Renal pelvis (tissue), 12 donors: ENCODE results near the gene DBX2. TPM values are rescaled to one million over a fixed set of nuclear protein-coding genes. Genes with fewer than 3 reads are reported as not detected.
A peak's percentile ranks its signal among the peaks of the same experiment; 100 is the strongest.
"Not testable (repeated sequence)": the region's sequence is repeated elsewhere in the genome, so short reads cannot be mapped to it uniquely, and the experiment has no call there.

Source experiments
- DNase-seq: peaks from one replicate; pipeline ENCODE4 v3.0.0-alpha.2; 2013
- long read RNA-seq, 16 experiments: transcript quantifications; one replicate each; lab custom pipeline, GENCODE V29; 2026
- polyA plus RNA-seq, 3 donors: library from polyadenylated mRNA; unstranded; fragments of 120-200 nt; gene quantifications; one replicate each; pipeline ENCODE4 v1.2.1, GENCODE V29; 2013; ENCODE audit not compliant: insufficient read length in 3 of 3

DBX2 gene
- under 1 TPM in 2 of 3 donors, not detected in 1; 0.04 to 0.10 TPM for polyA plus RNA-seq
- long read RNA-seq, donor 1, partial matches to known transcripts = 0 of 1 reads
- long read RNA-seq, donor 1, other reads (novel, unspliced or antisense) = 0 of 1 reads
- long read RNA-seq, donor 2 = 0 reads
- long read RNA-seq, donor 3 = 0 reads
- long read RNA-seq, donor 4 = 0 reads
- long read RNA-seq, donor 5 = 0 reads
- long read RNA-seq, donor 6 = 0 reads
- long read RNA-seq, donor 7 = 0 reads
- long read RNA-seq, donor 8 = 0 reads
- long read RNA-seq, donor 9 = 0 reads
- long read RNA-seq, donor 10 = 0 reads
- long read RNA-seq, donor 11 = 0 reads
- long read RNA-seq, donor 12 = 0 reads
- long read RNA-seq, donor 13 = 0 reads
- long read RNA-seq, donor 14 = 0 reads
- long read RNA-seq, donor 15 = 0 reads
- long read RNA-seq, donor 16 = 0 reads

DNA sequence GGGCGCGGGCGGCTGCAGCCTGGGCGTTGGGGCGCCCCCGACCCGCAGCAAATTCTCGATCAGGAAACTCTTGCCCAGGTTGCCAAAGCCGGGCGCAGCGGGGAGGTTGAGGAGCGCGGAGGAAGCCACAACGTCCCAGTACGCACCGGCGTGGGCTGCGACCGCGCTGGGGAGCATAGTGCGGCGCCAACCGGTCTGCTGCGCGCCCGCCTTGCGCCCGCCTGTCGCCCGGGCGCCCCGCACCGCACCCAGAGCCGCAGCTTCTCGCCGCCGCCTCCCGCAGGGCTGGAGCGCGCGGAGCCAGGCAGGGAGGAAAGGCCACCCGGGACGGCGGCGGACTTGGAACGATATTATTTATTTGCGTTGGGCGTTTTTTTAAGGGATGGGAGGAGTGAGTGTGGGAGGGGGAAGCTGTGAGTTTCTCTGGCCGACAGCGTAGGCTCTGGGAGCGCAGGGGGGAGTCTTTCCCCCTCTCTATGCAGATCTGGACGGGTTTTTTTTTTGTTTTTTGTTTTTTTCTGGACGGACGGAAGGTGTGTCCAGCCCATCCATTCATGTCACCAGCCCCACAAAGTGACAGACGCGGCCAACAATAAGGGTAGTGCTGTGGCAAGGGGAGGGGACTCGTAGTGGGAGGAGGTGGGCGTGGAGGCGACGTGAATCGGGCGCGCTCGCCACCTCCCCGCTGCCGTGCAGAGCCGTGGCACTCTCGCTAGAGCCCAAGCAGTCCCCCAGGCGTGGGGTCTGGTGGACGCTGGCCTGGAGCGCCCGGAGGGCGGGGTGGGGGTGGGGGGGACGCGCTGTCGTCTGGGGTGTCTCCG lies at the start of gene DBX2:
TSS of gene DBX2 (minus strand) at position 349 of the 821 bp plus-strand sequence. CDS start at position 177, 172 bp downstream.
- no peak for DNase-seq

GRCh38 chr12:45098766-45099165 lies 47.9 kb upstream of the DBX2 start:
- DNase-seq = no peak

- DNase-seq = not testable (repeated sequence)
Measured at GRCh38 chr12:45095417-45095816, 44.5 kb upstream of the DBX2 start.

- DNase-seq = no peak
Measured at GRCh38 chr12:45093051-45093450, 42.2 kb upstream of the DBX2 start.

DNA sequence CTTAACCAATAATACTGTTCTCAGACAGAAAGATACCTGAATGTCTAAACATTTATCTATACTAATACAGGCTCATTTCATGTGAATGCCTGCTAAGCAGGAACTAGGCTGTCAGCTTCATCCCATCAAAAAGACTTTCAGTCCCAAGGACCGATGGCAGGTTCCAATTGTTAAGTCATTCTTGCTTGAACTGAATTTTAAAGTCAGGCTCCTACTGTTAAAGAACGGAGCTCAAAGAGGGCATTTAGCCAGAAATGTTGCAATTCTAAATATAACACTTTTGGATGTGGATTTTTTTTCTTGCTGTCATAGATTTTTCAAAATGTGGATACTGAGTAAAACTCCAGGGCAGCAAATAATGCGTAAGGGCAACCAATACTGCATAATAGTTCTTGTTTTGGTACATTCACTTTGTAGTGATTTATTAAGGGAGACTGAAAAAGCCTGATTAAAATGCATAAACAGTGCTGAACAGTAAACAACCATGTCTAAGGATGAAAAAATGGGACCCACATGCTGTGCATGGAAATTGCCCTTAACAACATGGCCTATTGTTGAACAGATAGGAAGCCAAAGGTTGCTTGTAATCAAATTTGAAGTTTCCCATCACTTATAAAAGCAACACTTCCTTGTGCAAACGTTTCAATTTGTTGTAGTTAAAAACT lies 38.6 kb upstream of the DBX2 start:
- no peak for DNase-seq

GRCh38 chr12:45088608-45089007 lies 37.7 kb upstream of the DBX2 start:
- no peak for DNase-seq

DNA sequence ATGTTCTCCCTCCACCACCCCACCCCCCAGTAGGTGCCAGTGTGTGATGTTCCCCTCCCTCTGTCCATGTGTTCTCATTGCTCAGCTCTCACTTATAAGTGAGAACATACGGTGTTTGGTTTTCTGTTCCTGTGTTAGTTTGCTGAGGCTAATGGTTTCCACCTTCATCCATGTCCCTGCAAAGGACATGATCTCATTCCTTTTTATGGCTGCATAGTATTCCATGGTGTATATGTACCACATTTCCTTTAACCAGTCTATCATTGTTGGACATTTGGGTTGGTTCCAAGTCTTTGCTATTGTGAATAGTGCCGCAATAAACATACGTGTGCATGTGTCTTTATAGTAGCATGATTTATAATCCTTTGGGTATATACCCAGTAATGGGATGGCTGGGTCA lies 33.3 kb upstream of the DBX2 start:
- DNase-seq = not testable (repeated sequence)

- DNase-seq = no peak
Measured at GRCh38 chr12:45077251-45077650, 26.4 kb upstream of the DBX2 start.

DNA sequence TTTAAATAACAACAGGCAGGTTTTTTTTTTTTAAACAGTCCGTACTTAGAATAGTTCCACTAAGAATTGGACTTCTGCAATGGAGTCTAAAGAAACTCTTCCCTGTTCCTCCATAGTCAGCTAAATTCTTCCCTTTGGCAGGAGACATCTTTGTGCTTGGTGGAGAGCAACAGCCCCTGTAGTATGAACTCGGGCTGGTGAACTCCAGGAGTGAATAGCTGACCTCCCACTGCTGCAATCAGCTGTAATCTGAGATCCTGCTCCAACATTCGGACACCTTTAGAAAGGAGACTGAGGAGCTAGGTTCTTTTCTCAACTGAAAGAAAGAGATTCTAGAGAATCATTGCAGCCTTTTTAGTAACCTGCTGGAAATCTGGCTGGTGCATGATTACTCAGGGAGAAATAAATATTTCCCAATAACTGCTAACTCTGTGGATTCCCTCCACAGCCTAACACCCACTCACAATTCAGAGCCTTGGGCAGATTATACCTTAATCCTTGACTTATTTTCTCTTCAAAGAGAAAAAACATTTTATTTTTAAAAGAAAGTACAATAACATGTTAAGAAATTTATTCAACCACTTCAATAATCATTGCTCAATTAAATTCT lies 25.6 kb upstream of the DBX2 start:
- DNase-seq = peak; percentile 1

DNA sequence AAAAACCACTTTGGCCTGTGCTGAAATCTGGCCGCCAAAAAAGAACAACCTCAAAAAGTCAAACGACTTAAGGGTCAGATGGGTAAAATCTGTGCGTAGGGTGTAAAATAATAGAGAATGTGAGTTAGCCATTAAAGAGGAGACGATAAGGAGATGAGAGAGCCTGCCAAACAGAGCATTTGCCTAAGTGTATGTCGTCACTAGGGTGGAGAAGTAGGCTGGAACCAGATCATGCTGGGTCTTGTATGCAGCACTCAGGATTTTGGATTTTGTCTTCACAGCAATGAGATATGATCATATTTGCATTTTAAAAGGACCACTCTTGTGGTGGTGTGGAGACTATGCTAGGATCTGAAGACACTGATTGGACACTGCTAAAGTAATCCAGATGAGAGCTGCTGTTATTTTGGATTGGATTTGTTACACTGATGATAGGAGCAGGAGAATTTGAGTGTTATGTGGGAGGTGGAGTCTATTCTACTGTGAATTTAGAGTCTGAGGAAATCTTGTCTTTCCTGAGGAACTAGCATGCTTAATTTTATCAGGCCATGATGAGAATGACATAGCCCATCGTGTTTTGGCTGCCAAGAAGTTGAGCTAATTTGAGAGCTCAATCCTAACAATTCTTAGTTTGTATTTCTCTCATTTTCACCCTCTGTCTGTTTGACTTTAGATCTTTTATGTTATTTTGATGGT lies 24.8 kb upstream of the DBX2 start:
- no peak for DNase-seq

DNA sequence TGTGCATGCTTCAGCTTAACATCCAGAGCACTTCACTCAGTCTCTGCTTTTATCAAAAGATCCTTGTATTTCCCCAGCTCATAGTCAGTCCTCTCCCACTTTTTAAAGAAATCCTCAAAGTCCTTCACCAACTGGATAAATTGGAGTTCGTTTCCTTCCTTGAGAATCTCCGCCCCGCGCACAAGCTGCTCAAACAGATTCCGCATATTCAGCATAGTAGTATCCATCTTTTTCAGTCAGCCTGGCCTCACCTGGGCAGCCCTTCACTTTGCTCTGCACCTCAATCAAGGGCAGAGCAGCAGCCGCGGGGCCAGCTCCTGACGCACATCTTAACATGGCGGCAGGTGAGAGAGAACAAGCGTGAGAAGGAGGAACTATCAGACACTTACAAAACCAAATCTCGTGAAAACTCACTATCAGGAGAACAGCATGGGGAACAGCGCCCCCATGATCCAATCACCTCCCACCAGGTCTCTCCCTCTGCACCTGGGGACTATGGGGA lies 14.3 kb upstream of the DBX2 start:
- no peak for DNase-seq

DNA sequence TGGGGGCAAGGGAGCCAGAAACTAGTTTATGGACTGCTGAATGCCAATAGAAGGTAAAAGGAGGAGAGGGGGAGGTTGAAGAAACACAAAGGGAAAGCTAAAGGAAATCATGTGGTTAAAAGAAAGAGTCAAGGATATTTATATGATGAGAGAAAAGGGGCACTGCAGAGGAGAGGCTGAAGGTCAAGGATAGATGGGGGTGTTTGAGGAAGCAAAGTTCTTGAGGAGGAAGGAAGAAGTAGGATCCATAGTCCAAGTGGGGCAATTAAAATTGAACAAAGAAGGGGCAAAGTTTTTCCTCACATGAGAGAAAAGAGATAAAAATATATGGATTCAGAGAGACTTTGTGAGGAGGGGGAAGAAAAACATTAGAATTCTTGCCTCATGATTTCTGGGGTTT lies 10.1 kb upstream of the DBX2 start:
- DNase-seq = no peak

- DNase-seq = no peak
Measured at GRCh38 chr12:45051572-45052125, 750 bp upstream of the DBX2 start.

- DNase-seq = no peak
Measured at GRCh38 chr12:45049912-45050750, 768 bp downstream of the DBX2 start.

GRCh38 chr12:45042599-45042998 lies 8.3 kb downstream of the DBX2 start:
- DNase-seq = no peak

DNA sequence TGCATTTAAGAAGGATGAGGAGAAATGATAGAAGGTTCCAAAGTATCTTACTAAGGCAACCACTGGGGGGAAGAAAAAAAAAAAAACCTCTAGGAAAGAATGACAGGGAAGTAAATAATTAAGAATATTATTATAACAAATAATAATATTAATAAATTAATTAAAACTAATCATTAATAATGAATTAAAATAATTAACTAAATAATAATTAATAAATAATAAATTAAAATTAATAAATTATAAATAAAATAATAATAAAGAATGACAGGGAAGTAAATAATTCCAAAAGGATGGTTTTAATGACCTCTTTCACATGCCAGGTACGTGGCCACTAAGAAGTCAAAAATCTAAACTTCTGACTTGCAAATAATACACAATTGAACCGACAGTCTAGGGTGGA lies 9.9 kb downstream of the DBX2 start:
- no peak for DNase-seq

GRCh38 chr12:45039757-45040156 lies 11.1 kb downstream of the DBX2 start:
- no peak for DNase-seq

DNA sequence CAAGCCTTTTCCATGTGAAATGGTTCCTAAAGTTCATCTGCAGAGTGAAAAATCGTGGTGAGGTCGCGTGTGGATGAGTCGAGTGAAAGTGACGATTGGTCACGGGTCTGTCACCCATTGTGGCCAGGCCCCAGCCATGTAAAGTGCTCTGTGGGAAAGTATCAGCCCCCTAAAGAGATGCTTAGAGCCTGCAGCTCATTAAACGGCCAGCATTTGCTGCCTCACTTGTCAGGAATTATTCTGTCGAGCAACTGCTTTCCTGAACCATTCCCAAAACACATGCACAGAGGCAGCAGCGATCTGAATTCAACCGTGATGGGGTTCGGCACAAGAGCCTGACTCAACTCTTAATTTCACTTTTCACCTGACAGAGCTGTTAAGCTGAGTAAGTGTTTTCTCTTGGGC lies 16.0 kb downstream of the DBX2 start:
- no peak for DNase-seq

- DNase-seq = no peak
Measured at GRCh38 chr12:45017916-45018315, 33.0 kb downstream of the DBX2 start.

- no peak for DNase-seq
Measured at GRCh38 chr12:45014396-45014795, 36.5 kb downstream of the DBX2 start.
